Measurements from ENCODE around the gene ESYT3. TPM values are rescaled to one million over a fixed set of nuclear protein-coding genes. Genes with fewer than 3 reads are reported as not detected.
A peak's percentile ranks its signal among the peaks of the same experiment; 100 is the strongest.
"Not testable (repeated sequence)": the region's sequence is repeated elsewhere in the genome, so short reads cannot be mapped to it uniquely, and the experiment has no call there.

ESYT3 gene
- total RNA-seq, 1 donor from 2014 or later: not detected

GRCh38 chr3:138408751-138409570 is 25.5 kb upstream of the ESYT3 start:
- DNase-seq (no peak), ATAC-seq (ENCODE audit: low read depth) (no peak)
- TF ChIP-seq, protein P1, sequence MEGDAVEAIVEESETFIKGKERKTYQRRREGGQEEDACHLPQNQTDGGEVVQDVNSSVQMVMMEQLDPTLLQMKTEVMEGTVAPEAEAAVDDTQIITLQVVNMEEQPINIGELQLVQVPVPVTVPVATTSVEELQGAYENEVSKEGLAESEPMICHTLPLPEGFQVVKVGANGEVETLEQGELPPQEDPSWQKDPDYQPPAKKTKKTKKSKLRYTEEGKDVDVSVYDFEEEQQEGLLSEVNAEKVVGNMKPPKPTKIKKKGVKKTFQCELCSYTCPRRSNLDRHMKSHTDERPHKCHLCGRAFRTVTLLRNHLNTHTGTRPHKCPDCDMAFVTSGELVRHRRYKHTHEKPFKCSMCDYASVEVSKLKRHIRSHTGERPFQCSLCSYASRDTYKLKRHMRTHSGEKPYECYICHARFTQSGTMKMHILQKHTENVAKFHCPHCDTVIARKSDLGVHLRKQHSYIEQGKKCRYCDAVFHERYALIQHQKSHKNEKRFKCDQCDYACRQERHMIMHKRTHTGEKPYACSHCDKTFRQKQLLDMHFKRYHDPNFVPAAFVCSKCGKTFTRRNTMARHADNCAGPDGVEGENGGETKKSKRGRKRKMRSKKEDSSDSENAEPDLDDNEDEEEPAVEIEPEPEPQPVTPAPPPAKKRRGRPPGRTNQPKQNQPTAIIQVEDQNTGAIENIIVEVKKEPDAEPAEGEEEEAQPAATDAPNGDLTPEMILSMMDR (IDR thresholded peaks at IDR 0.05): no peak
- CTCF ChIA-PET: no interaction called here
- H3K27ac Mint-ChIP-seq: no peak overlapping the region
- H3K9me3 Mint-ChIP-seq: no peaks in the 10 kb centered on the region
- H3K4me1 Mint-ChIP-seq: no peaks in the 10 kb centered on the region
- no peak overlapping the region for H3K4me3 Mint-ChIP-seq
- peaks cover 35% of the 10 kb centered on the region for H3K27me3 Mint-ChIP-seq
- intact Hi-C loops (cut with micrococcal nuclease): no loop called here
- H3K36me3 Mint-ChIP-seq (ENCODE audit: low read depth): no peaks in the 10 kb centered on the region
- POLR2A ChIA-PET: interaction anchor here (0.6 kb wide), 1 partner anchor 235 kb away, joined by 3 read pairs; no protein-coding TSS in a partner anchor

- Mint-ChIP-seq H3K27me3 (peaks cover 26% of the 10 kb centered on the region), H3K4me3 (no peak overlapping the region), H3K27ac (no peak overlapping the region), H3K9me3 (no peaks in the 10 kb centered on the region), H3K36me3 (ENCODE audit: low read depth) (no peaks in the 10 kb centered on the region), H3K4me1 (no peaks in the 10 kb centered on the region)
- intact Hi-C loops (cut with micrococcal nuclease): no loop called here
- POLR2A ChIA-PET: no interaction called here
- CTCF ChIA-PET: no interaction called here
- TF ChIP-seq, protein P1 (IDR thresholded peaks at IDR 0.05): no peak
- ATAC-seq (ENCODE audit: low read depth) (no peak), DNase-seq (no peak)
Observed at GRCh38 chr3:138412821-138413551, 21.4 kb upstream of the ESYT3 start.

DNA sequence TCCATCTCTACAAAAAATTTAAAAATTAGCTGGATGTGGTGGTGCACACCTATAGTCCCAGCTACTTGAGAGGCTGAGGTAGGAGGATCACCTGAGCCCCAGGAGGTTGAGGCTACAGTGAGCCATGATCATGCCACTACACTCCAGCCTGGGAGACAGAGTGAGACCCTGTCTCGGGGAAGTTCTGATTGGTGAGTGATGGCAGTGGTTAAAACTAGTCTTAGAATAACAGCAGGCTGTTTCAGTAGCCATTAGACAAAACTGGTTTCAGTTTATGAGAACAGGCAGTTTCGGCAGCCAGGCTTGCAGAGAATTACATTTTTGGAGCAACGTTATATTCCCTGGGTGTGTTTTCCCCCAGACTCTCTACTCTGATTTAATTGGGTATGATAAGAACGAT is 18.2 kb upstream of the ESYT3 start:
- H3K27me3 Mint-ChIP-seq: peaks cover 24% of the 10 kb centered on the region
- H3K36me3 Mint-ChIP-seq (ENCODE audit: low read depth); H3K9me3 Mint-ChIP-seq; ATAC-seq (ENCODE audit: low read depth); POLR2A ChIA-PET; H3K4me1 Mint-ChIP-seq; intact Hi-C loops (cut with micrococcal nuclease); DNase-seq; H3K27ac Mint-ChIP-seq; H3K4me3 Mint-ChIP-seq: not testable (repeated sequence)
- CTCF ChIA-PET: interaction anchor here (2.7 to 5.6 kb wide), 2 partner anchors 500 to 507 kb away, joined by 25 to 63 read pairs; no protein-coding TSS in a partner anchor

GRCh38 chr3:138417559-138417982 is 16.8 kb upstream of the ESYT3 start:
- ATAC-seq (ENCODE audit: low read depth) (peak; percentile 49), DNase-seq (no peak)
- ChIA-PET POLR2A (no interaction called here), CTCF (interaction anchor here (1.0 to 5.6 kb wide), 5 partner anchors 11 to 911 kb away, joined by 3 to 63 read pairs (median 10); no protein-coding TSS in a partner anchor)
- Mint-ChIP-seq H3K27ac (no peak overlapping the region), H3K9me3 (no peaks in the 10 kb centered on the region), H3K4me3 (no peak overlapping the region), H3K36me3 (ENCODE audit: low read depth) (no peaks in the 10 kb centered on the region), H3K4me1 (no peaks in the 10 kb centered on the region), H3K27me3 (peaks cover 24% of the 10 kb centered on the region)
- TF ChIP-seq, protein P1 (IDR thresholded peaks at IDR 0.05): peak; percentile 79
- intact Hi-C loops (cut with micrococcal nuclease): loop anchor here (1.0 kb wide), 3 partner anchors 177 to 506 kb away; partner anchors contain the start of gene CEP70

- TF ChIP-seq, protein P1 (IDR thresholded peaks at IDR 0.05): no peak
- H3K27me3 Mint-ChIP-seq: peaks cover 24% of the 10 kb centered on the region
- DNase-seq (no peak), ATAC-seq (ENCODE audit: low read depth) (no peak)
- POLR2A ChIA-PET: no interaction called here
- H3K9me3 Mint-ChIP-seq: no peaks in the 10 kb centered on the region
- no peak overlapping the region for H3K27ac Mint-ChIP-seq
- H3K36me3 Mint-ChIP-seq (ENCODE audit: low read depth): no peaks in the 10 kb centered on the region
- intact Hi-C loops (cut with micrococcal nuclease): no loop called here
- no peaks in the 10 kb centered on the region for H3K4me1 Mint-ChIP-seq
- CTCF ChIA-PET: interaction anchor here (1.3 to 5.6 kb wide), 4 partner anchors 10 to 505 kb away, joined by 5 to 63 read pairs (median 18); no protein-coding TSS in a partner anchor
- H3K4me3 Mint-ChIP-seq: no peak overlapping the region
Observed at GRCh38 chr3:138418601-138419206, 15.7 kb upstream of the ESYT3 start.
